Astrocyte of the cerebellum (primary cell): Measurements from ENCODE around the gene KCNH6.

Experiments
- DNase-seq: peaks from one replicate; pipeline ENCODE4 v3.0.0-alpha.2; 2011; ENCODE audit warnings: low read depth
- H3K4me3 ChIP-seq: 2 replicates; pipeline ENCODE4 v1.5.1; 2011; ENCODE audit warnings: mild to moderate bottlenecking, low read depth, low read length, moderate library complexity
- CTCF ChIP-seq: IDR thresholded peaks from 2 replicates; pipeline ENCODE4 v1.5.1; 2012; ENCODE audit warnings: low read length, low read depth, moderate library complexity, mild to moderate bottlenecking; ENCODE audit errors: missing control alignments
- in situ Hi-C: cut with HindIII; loops from 2 replicates; pipeline ENCODE4 v1.10.0; 2017; ENCODE audit warnings: low sequenced_read_pairs

KCNH6 gene

GRCh38 chr17:63561819-63562218 lies 38.7 kb downstream of the KCNH6 start:
- in situ Hi-C loops = no loop called here
- TF ChIP-seq CTCF = no peak
- no peak overlapping the region for H3K4me3 ChIP-seq
- no peak for DNase-seq

- no peak for TF ChIP-seq CTCF
- in situ Hi-C loops = no loop called here
- no peak overlapping the region for H3K4me3 ChIP-seq
- DNase-seq = no peak
Observed at GRCh38 chr17:63563339-63563738, 40.2 kb downstream of the KCNH6 start.

- DNase-seq = no peak
- no peak for TF ChIP-seq CTCF
- in situ Hi-C loops = no loop called here
- no peak overlapping the region for H3K4me3 ChIP-seq
Observed at GRCh38 chr17:63564562-63564961, 41.4 kb downstream of the KCNH6 start.

- no peak for TF ChIP-seq CTCF
- in situ Hi-C loops = no loop called here
- no peak overlapping the region for H3K4me3 ChIP-seq
- DNase-seq = no peak
Observed at GRCh38 chr17:63567229-63567628, 44.1 kb downstream of the KCNH6 start.

- no peak for TF ChIP-seq CTCF
- no peak overlapping the region for H3K4me3 ChIP-seq
- DNase-seq = no peak
- in situ Hi-C loops = no loop called here
Observed at GRCh38 chr17:63568563-63568962, 45.4 kb downstream of the KCNH6 start.

- in situ Hi-C loops = no loop called here
- no peak overlapping the region for H3K4me3 ChIP-seq
- no peak for DNase-seq
- no peak for TF ChIP-seq CTCF
Observed at GRCh38 chr17:63571632-63572310, 48.6 kb downstream of the KCNH6 start.
